Lower leg skin (tissue), 4 donors: Measurements from ENCODE around the gene KRTDAP. TPM values are rescaled to one million over a fixed set of nuclear protein-coding genes. Genes with fewer than 3 reads are reported as not detected.

Experiments used
- DNase-seq, 2 donors: peaks; one replicate each; pipeline ENCODE4 v3.0.0-alpha.2; 2019; ENCODE audit warnings: low spot score in 2 of 2
- H3K4me3 ChIP-seq: fragments of 200-600 bp; sonication (generic); 2 replicates; pipeline ENCODE4 v1.5.1; 2017; ENCODE audit warnings: mild to moderate bottlenecking, low read depth; ENCODE audit not compliant: poor library complexity, severe bottlenecking
- CTCF ChIP-seq, 3 donors: fragments of 450-650 bp; IDR thresholded peaks; one replicate each; pipeline ENCODE4 v1.5.1; 2016; ENCODE audit warnings: antibody characterized with exemption in 3 of 3, mild to moderate bottlenecking in 3 of 3, moderate library complexity in 2 of 3
- POLR2A ChIP-seq, 2 donors: fragments of 450-650 bp; IDR thresholded peaks; one replicate each; pipeline ENCODE4 v1.6.1; 2016 to 2017; ENCODE audit warnings: antibody characterized with exemption in 2 of 2, mild to moderate bottlenecking in 1 of 2, moderate library complexity in 1 of 2
- WGBS, 2 donors: methylation state at CpG; one replicate each; pipeline ENCODE4 v1.1.5; 2018; 5-methylcytosine and 5-hydroxymethylcytosine counted together
- intact Hi-C: fragments of 100-400 bp; cut with DNase I; formaldehyde crosslinking; loops from one replicate; pipeline ENCODE4 v1.15.0; 2023; ENCODE audit warnings: low total_unique reads
- total RNA-seq, 4 donors: library from RNA; depleted of rRNA; stranded (reverse); fragments of >200 nt; gene quantifications; one replicate each; pipeline ENCODE4 v1.1.0, GENCODE V29; 2016

KRTDAP gene
- total RNA-seq, 4 donors from 2014 or later, result 10,097 to 21,423 (median 15,501) TPM

DNA sequence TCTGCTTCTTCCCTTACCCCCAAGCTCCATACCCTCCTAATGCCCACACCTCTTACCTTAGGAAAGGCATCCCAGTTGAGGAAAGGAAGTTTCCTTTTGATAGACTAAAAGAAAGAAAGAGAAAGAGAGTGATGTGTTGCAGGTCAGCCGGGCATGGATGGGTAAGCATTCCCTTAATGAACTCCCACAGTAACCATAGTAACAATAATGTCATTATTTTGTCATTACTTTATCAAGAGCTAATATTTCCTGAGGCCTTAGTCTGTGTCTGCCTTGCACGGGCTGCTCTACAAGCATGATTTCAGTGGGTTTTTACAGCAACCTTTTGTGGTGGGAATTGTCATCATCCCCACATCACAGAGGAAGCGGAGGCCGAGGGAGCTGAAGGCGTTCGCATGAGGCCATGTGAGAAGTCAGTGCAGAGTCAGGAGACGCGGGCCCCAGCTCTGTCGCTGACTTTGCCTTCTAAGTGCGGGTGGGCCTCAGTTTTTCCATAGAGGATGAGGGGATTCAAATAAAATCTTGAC is 2.5 kb downstream of the KRTDAP start:
- intact Hi-C loops, result no loop called here
- DNase-seq, result no peak
- WGBS, 2 donors, result 93% methylated on average over 10 of the region's 10 CpGs

GRCh38 chr19:35486268-35486708 is 4.0 kb downstream of the KRTDAP start:
- 86 to 89% methylated on average over 3 of the region's 3 CpGs for WGBS, 2 donors
- H3K4me3 ChIP-seq, result no peak overlapping the region
- intact Hi-C loops, result no loop called here
- no peak for DNase-seq
- TF ChIP-seq CTCF (IDR thresholded peaks at IDR 0.05) (no peak), POLR2A (IDR thresholded peaks at IDR 0.05) (no peak)

More for the DNA sequence above, 2.5 kb downstream of the KRTDAP start:
- TF ChIP-seq POLR2A (IDR thresholded peaks at IDR 0.05) (no peak), CTCF (IDR thresholded peaks at IDR 0.05) (no peak)
- H3K4me3 ChIP-seq, result no peak overlapping the region

DNA sequence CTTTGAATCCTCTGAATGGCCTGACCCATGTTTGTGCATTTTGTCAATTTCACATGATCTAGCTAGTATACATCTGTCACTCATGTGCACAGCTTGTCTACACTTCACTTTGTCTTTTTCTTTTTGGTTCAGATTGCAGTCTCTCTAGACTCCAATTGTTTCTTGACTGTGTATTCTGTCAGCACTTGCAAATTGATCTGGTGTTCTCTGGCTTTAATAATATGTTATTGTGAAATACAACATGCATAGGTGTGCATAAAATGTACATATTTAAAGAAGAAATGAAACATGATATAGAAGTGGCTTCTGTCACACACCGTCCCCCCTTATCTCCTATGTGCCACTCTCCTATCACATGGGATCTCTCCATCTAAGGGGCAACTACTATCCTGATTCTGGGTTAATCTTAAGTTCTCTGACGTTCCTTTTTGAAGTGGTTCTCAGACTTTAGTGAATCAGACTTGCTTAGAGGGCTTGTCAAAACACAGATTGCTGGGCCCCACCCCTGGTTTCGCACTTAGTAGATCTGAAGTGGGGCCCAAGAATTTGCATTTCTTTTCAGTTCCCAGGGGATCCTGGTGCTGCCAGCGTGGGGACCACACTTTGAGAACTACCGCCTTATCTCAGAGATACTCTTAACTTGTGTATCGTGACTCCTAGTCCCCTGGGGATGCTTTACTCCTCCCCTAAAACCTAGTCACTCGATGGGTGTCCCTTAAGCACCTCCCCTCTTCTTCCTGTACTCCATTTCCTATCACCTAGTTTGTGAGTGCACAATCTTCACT is 5.8 kb downstream of the KRTDAP start:
- DNase-seq, result no peak
- H3K4me3 ChIP-seq, result no peak overlapping the region
- intact Hi-C loops, result no loop called here
- TF ChIP-seq POLR2A (IDR thresholded peaks at IDR 0.05), result no peak
- no peak for TF ChIP-seq CTCF (IDR thresholded peaks at IDR 0.05)
- WGBS, 2 donors, result 58 to 62% methylated on average over 7 of the region's 7 CpGs

GRCh38 chr19:35483089-35483488 is 7.2 kb downstream of the KRTDAP start:
- no peak overlapping the region for H3K4me3 ChIP-seq
- WGBS, 2 donors, result 74 to 76% methylated on average over 5 of the region's 5 CpGs
- intact Hi-C loops, result no loop called here
- TF ChIP-seq CTCF (IDR thresholded peaks at IDR 0.05), result no peak
- no peak for DNase-seq

- TF ChIP-seq CTCF (IDR thresholded peaks at IDR 0.05) (no peak), POLR2A (IDR thresholded peaks at IDR 0.05) (no peak)
- DNase-seq, result no peak
- WGBS, 2 donors, result 48 to 67% methylated on average over 21 of the region's 21 CpGs
- no peak overlapping the region for H3K4me3 ChIP-seq
- intact Hi-C loops, result no loop called here
Observed at GRCh38 chr19:35478794-35479677, 11.2 kb downstream of the KRTDAP start.
